Progenitor cell of endocrine pancreas (in vitro differentiated cells): ENCODE data around the gene THADA. TPM values are rescaled to one million over a fixed set of nuclear protein-coding genes. Genes with fewer than 3 reads are reported as not detected.

Experiments used
- DNase-seq: peaks from one replicate; pipeline ENCODE4 v3.0.0; 2021; ENCODE audit warnings: low spot score; ENCODE audit not compliant: unreplicated experiment
- H3K27ac Mint-ChIP-seq: 2 replicates; pipeline ENCODE4 v1.8.0; 2021; ENCODE audit warnings: mild to moderate bottlenecking, moderate library complexity, mixed read lengths
- H3K27me3 Mint-ChIP-seq: 2 replicates; pipeline ENCODE4 v1.8.0; 2021; ENCODE audit warnings: mixed read lengths
- H3K36me3 Mint-ChIP-seq: 2 replicates; pipeline ENCODE4 v1.8.0; 2022; ENCODE audit warnings: mixed read lengths; ENCODE audit not compliant: insufficient read depth
- H3K4me1 Mint-ChIP-seq: 2 replicates; pipeline ENCODE4 v1.8.0; 2021; ENCODE audit warnings: low read depth, mixed read lengths
- H3K4me3 Mint-ChIP-seq: 2 replicates; pipeline ENCODE4 v1.8.0; 2021; ENCODE audit warnings: low read depth, mild to moderate bottlenecking, moderate library complexity, mixed read lengths
- H3K9me3 Mint-ChIP-seq: 2 replicates; pipeline ENCODE4 v1.8.0; 2021; ENCODE audit warnings: low read depth, mixed read lengths
- CTCF ChIP-seq: fragments of 200-600 bp; sonication (generic); IDR thresholded peaks from one replicate; pipeline ENCODE4 v1.5.0; 2021; ENCODE audit warnings: antibody characterized with exemption, mild to moderate bottlenecking; ENCODE audit not compliant: unreplicated experiment
- total RNA-seq: library from RNA; stranded (reverse); gene quantifications from 2 replicates; pipeline ENCODE4 v1.2.1, GENCODE V29; 2021

Gene THADA
- total RNA-seq, 1 donor from 2014 or later = 39.4 TPM

GRCh38 chr2:43480874-43481273, 115.0 kb downstream of the THADA start:
- Mint-ChIP-seq H3K27ac (no peak overlapping the region), H3K27me3 (peaks cover 2% of the 10 kb centered on the region), H3K4me3 (no peak overlapping the region), H3K4me1 (peaks cover 29% of the 10 kb centered on the region), H3K36me3 (peaks cover 3% of the 10 kb centered on the region), H3K9me3 (no peaks in the 10 kb centered on the region)
- DNase-seq = no peak
- no peak for TF ChIP-seq CTCF

- no peak overlapping the region for H3K4me3 Mint-ChIP-seq
- DNase-seq = no peak
- peaks cover 9% of the 10 kb centered on the region for H3K36me3 Mint-ChIP-seq
- TF ChIP-seq CTCF = no peak
- no peak overlapping the region for H3K27ac Mint-ChIP-seq
- H3K9me3 Mint-ChIP-seq = no peaks in the 10 kb centered on the region
- H3K4me1 Mint-ChIP-seq = peaks cover 24% of the 10 kb centered on the region
- peaks cover 2% of the 10 kb centered on the region for H3K27me3 Mint-ChIP-seq
Observed at GRCh38 chr2:43478412-43479086, 117.3 kb downstream of the THADA start.

DNA sequence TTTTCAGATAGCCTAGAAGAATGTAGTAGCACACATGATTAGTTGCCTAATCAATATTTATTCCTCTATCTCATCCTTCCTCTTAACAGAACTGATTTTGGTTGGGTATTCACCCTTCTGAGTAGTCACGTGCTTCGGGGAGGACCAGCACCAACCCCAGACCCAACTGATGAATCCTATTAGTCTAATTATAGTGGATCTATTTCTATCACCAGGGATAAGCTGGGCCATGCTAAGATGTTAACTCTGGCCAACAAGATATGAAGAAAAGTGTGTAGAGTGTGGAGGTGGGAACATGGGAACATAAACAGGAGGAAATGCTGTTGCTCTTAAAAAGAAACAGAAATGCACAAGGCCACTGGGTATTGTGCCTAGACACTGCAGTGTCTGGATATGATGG, 119.9 kb downstream of the THADA start:
- Mint-ChIP-seq H3K9me3 (no peaks in the 10 kb centered on the region), H3K27me3 (peaks cover 2% of the 10 kb centered on the region), H3K36me3 (peaks cover 9% of the 10 kb centered on the region), H3K4me1 (peaks cover 10% of the 10 kb centered on the region), H3K4me3 (no peak overlapping the region), H3K27ac (no peak overlapping the region)
- no peak for TF ChIP-seq CTCF
- DNase-seq = no peak

GRCh38 chr2:43475137-43475846, 120.5 kb downstream of the THADA start:
- Mint-ChIP-seq H3K4me3 (no peak overlapping the region), H3K27ac (no peak overlapping the region), H3K36me3 (peaks cover 11% of the 10 kb centered on the region), H3K4me1 (peaks cover 11% of the 10 kb centered on the region), H3K27me3 (peaks cover 2% of the 10 kb centered on the region), H3K9me3 (no peaks in the 10 kb centered on the region)
- TF ChIP-seq CTCF = no peak
- no peak for DNase-seq

DNA sequence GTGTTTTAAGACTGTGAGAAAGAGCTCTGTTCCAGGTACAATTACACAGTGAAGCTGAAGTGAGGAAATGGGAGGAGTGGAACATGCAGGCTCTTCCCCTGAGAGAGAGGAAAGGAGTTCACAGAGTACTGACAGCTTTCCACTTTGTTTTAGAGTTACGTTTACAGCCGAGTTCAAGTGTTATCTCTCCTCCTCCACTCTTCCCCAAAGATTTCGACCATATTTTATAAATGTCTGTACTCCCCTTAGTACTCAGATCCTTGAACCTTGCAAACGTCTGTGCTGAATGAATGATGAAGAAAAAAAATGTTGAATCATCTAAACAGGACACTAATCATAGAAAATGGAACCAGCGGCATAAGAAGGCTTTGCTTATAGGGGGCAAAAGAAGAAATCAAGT, 121.6 kb downstream of the THADA start:
- Mint-ChIP-seq H3K4me1 (peaks cover 21% of the 10 kb centered on the region), H3K27ac (no peak overlapping the region)
- TF ChIP-seq CTCF = no peak

More for the DNA sequence above, 121.6 kb downstream of the THADA start:
- Mint-ChIP-seq H3K9me3 (no peaks in the 10 kb centered on the region), H3K36me3 (peaks cover 9% of the 10 kb centered on the region), H3K27me3 (peaks cover 2% of the 10 kb centered on the region), H3K4me3 (no peak overlapping the region)
- DNase-seq = no peak
